NCI-H1436 (cell line): ENCODE measurements around the gene AVPI1.
"Not testable (repeated sequence)": the region's sequence is repeated elsewhere in the genome, so short reads cannot be mapped to it uniquely, and the experiment has no call there.

Experiments used
- DNase-seq: peaks from one replicate; lab custom pipeline; 2025; lab: John Stamatoyannopoulos, UW

AVPI1 gene

GRCh38 chr10:97682042-97682441 lies 5.0 kb downstream of the AVPI1 start:
- DNase-seq, result no peak

GRCh38 chr10:97679594-97679993 lies 7.4 kb downstream of the AVPI1 start:
- no peak for DNase-seq

GRCh38 chr10:97676770-97677581 lies 10.1 kb downstream of the AVPI1 start:
- DNase-seq, result peak; percentile 74

- no peak for DNase-seq
Measured at GRCh38 chr10:97675222-97675621, 11.8 kb downstream of the AVPI1 start.

GRCh38 chr10:97673736-97674525 lies 13.1 kb downstream of the AVPI1 start:
- no peak for DNase-seq

GRCh38 chr10:97669571-97669970 lies 17.5 kb downstream of the AVPI1 start:
- no peak for DNase-seq

- DNase-seq, result no peak
Measured at GRCh38 chr10:97667463-97667862, 19.6 kb downstream of the AVPI1 start.

GRCh38 chr10:97666992-97667391 lies 20.0 kb downstream of the AVPI1 start:
- DNase-seq, result no peak

GRCh38 chr10:97664282-97664850 lies 22.7 kb downstream of the AVPI1 start:
- DNase-seq, result no peak

- DNase-seq, result no peak
Measured at GRCh38 chr10:97659589-97659988, 27.5 kb downstream of the AVPI1 start.

GRCh38 chr10:97656777-97657176 lies 30.3 kb downstream of the AVPI1 start:
- DNase-seq, result no peak

GRCh38 chr10:97651773-97652172 lies 35.3 kb downstream of the AVPI1 start:
- DNase-seq, result no peak

- DNase-seq, result no peak
Measured at GRCh38 chr10:97650726-97651125, 36.3 kb downstream of the AVPI1 start.

- not testable (repeated sequence) for DNase-seq
Measured at GRCh38 chr10:97649405-97649750, 37.7 kb downstream of the AVPI1 start.

- DNase-seq, result no peak
Measured at GRCh38 chr10:97648562-97649404, 38.3 kb downstream of the AVPI1 start.

- no peak for DNase-seq
Measured at GRCh38 chr10:97647556-97647955, 39.5 kb downstream of the AVPI1 start.

- DNase-seq, result no peak
Measured at GRCh38 chr10:97644936-97645335, 42.1 kb downstream of the AVPI1 start.

GRCh38 chr10:97643441-97643985 lies 43.5 kb downstream of the AVPI1 start:
- no peak for DNase-seq

- DNase-seq, result not testable (repeated sequence)
Measured at GRCh38 chr10:97642471-97643159, 44.4 kb downstream of the AVPI1 start.

GRCh38 chr10:97640868-97641811 lies 45.9 kb downstream of the AVPI1 start:
- no peak for DNase-seq
